DMS114 treated with DMSO at 0.1 percent for 48 hours (cell line): ENCODE measurements around the gene EFS.

Experiments used
- DNase-seq: peaks from one replicate; lab custom pipeline; 2025; ENCODE audit not compliant: unreplicated experiment; lab: John Stamatoyannopoulos, UW

The EFS gene

GRCh38 chr14:23306412-23307145 lies 58.4 kb downstream of the EFS start, which contains the start of gene BCL2L2:
Gene BCL2L2 (plus strand): TSS chr14:23306833. CDS start chr14:23307768, 935 bp downstream.
- DNase-seq = peak; percentile 79
